GM20431 (cell line): Measurements from ENCODE around the gene RAD51B.

Experiments
- in situ Hi-C: fragments of 300-500 bp; cut with MseI, MboI; formaldehyde crosslinking; loops from one replicate; pipeline ENCODE4 v1.15.0; 2020; ENCODE audit warnings: low sequenced_read_pairs; ENCODE audit not compliant: unreplicated experiment

Gene RAD51B

DNA sequence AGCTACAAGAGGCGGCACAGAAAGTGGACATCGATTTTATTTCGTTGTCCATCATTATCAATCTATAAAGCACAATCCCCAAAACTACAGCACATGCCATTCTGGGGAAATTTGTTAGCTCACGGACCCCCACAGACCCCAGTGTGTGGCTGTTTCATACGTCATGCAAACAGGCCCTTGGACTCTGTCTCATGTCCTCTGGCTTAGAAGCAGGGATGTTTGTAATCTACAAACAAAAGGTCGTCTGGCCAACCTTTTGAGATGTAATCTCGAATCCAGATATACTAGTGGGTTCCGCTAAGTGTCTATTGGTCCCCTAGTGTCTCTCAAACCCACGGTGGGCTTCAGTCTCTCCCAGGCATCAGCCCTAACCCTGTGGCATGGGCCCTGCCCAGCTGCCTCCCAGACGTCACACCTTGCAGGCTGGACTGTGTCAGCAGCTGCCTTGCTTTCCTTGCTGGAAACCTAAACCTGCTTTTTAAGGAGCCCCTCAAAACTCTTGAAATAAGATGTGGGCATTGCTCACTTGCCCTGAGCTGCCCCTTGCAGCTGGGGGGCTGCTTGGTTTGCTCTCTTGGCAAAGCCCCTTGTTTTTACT, 752.4 kb downstream of the RAD51B start:
- in situ Hi-C loops = no loop called here

DNA sequence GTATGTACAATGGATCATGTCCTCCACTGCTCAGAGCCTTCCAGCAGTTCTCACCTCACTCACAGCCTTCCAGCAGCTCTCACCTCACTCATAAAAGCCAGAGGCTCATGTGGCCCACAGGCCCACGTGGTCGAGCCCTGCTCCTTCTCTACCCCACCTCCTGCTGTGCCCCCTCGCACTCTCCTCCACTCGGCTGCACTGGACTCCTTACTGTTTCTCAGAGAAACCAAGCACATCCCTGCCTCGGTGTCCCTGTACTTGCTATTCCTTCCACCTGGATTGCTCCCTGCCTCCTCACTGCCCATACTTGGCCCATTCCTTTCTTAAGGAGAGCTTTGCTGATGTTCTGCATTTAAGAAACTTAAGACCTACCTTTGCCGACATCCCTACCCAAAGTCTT, 753.5 kb downstream of the RAD51B start:
- in situ Hi-C loops = no loop called here

DNA sequence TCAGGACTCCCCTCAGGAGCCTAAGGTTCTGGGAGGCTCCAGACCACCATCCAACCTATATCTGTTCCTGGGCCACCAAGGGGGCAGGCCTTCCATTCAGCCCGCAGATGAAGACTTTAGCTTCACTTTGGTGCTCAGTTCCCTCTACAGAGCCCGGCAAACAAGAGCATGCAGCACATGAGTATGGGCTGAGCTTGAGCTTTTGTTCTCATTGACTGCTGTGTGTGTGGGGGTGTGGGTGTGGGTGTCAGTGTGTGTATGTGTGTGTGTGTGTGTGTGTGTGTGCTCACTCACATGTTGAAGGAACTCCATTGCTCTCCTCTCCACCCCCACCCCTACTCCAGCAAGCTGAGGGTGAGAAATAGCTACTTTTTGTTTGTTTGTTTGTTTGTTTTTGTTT, 754.1 kb downstream of the RAD51B start:
- in situ Hi-C loops = no loop called here

GRCh38 chr14:68574461-68574860, 754.9 kb downstream of the RAD51B start:
- in situ Hi-C loops = no loop called here

- in situ Hi-C loops = no loop called here
Measured at GRCh38 chr14:68574906-68575305, 755.3 kb downstream of the RAD51B start.

GRCh38 chr14:68575426-68575825, 755.8 kb downstream of the RAD51B start:
- in situ Hi-C loops = no loop called here

GRCh38 chr14:68576031-68576430, 756.5 kb downstream of the RAD51B start:
- in situ Hi-C loops = no loop called here

DNA sequence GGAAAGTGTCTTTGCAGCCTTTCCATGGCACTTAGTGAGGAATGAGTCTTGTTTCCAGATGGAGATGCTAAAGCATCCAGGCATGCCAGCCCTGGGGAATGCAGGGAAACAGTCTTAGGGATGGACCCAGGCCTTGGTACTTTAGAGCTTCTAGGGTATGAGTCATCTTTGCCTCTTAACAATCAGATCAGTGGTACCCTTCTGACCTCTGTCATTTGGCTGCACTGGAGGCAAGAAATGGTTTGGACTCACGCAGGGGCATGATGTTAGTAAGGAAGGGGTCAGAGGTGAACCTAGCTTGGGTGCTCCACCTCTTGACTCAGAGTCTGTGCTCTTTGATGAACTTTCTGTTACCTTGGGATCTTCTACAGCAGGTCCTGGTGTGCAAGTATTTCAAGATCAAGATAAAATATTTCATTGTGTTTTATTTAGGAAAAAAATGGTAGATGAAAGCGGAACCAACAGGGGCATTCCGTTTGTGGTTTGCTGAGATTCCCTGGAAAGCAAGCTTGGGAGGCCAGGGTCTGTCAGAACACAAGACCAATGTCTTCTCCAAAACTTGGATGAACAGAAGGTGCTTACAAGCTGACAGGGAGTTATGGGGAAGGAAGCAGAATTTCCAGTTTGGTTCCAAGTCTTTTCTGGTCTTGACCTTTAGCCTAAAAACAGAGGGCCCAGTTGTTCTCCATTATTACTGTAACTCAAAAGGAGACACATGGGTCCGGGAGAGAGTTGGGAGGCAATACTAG, 757.1 kb downstream of the RAD51B start:
- in situ Hi-C loops = no loop called here

GRCh38 chr14:68577802-68578541, 758.4 kb downstream of the RAD51B start:
- in situ Hi-C loops = no loop called here

GRCh38 chr14:68578597-68578996, 759.0 kb downstream of the RAD51B start:
- in situ Hi-C loops = no loop called here

DNA sequence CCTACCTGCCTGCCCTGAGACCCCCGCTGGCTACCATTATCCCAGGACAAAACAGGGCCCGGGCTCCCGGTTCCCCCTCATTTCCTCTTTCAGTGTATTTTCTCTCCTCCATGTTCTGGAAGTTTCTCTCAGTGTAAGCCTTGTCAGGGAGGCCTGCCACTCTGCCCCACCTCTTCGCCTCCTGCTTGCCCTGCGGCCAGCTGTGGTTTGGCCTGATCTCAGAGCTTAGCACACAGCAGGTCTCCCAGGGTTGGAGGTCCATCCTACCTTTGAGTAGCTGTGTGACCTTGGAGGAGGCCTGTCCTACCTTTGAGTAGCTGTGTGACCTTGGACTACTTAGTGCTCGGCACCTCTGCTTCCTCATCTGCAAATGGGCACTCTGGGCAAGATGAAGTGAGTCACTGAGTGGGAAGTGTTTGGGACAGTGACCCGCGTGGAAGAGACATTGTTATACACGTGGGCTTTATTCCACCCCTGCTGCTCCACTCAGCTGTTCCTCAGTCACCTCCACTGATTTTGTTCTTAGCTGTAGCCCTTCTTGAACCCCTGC, 760.6 kb downstream of the RAD51B start:
- in situ Hi-C loops = no loop called here

GRCh38 chr14:68580671-68581070, 761.1 kb downstream of the RAD51B start:
- in situ Hi-C loops = no loop called here

DNA sequence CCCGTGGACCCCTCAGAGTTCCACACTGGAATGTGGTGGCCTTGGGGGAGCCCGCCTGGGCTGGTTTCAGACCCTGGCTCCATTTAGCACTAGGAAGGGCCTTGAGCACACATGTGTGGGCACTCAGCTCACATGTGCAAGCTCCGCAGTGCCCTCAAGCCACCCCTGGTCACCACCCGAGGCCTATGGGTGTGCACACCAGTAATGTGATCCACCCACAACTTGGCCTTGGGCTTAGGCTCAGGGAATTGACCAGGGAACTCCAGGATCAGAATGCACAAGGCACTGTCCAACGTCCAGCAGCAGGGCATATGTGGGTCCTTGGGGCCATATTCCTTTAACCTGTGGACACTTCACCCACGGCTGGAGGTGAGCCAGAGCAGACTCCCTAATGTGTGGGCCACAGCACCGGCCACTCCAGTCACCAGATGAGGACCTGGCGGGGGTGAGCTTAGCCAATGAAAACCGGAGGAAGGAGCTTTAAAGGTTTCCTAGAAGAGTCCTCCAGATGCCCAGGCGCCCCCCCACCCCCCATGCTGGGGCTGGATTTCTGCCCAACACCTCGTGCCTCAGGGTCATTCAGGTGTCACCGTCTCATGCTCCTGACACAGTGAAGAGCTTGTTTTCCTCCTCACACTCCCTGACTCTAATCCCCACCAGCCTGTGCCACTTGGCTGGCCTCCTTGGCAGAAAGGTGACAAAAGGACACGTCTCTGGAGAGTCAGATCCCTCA, 764.1 kb downstream of the RAD51B start:
- in situ Hi-C loops = no loop called here

DNA sequence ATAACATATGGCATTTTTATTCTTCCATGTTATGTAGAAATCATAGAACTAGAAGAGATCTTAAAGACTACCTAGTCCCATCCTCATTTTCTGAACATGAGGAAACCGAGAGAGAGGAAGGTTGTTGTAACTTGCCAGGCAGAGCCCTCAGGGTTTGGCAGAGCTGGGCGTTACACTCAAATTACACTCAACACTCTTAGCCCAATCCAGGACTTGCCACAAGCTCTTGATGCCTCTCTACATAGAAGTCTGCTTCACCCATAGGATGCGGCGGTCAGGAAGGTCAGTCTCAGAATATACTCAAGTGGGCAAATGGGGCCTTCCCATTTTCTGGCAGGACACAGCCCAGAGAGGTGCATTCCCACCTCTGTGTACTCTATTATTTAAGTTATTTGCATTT, 765.2 kb downstream of the RAD51B start:
- in situ Hi-C loops = no loop called here

DNA sequence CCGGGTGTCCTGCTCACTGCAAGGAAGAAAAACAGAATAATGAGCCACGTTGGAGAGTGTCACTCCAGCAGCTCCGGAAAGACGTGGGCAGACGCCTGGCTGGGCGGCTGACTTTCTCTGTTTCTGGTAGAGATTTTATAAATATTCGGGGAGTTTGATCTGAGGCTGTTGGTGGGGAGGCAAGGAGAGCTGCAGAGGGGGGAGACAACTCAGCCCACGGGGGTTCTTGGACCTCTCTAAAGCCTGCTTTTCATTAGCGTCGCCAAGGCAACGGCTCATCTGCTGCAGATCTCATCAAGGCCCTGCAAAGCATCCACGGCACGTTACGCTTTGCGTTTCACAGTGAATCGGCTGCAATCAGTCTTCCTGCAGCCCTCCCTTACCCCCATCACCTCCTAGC, 766.1 kb downstream of the RAD51B start:
- in situ Hi-C loops = no loop called here

DNA sequence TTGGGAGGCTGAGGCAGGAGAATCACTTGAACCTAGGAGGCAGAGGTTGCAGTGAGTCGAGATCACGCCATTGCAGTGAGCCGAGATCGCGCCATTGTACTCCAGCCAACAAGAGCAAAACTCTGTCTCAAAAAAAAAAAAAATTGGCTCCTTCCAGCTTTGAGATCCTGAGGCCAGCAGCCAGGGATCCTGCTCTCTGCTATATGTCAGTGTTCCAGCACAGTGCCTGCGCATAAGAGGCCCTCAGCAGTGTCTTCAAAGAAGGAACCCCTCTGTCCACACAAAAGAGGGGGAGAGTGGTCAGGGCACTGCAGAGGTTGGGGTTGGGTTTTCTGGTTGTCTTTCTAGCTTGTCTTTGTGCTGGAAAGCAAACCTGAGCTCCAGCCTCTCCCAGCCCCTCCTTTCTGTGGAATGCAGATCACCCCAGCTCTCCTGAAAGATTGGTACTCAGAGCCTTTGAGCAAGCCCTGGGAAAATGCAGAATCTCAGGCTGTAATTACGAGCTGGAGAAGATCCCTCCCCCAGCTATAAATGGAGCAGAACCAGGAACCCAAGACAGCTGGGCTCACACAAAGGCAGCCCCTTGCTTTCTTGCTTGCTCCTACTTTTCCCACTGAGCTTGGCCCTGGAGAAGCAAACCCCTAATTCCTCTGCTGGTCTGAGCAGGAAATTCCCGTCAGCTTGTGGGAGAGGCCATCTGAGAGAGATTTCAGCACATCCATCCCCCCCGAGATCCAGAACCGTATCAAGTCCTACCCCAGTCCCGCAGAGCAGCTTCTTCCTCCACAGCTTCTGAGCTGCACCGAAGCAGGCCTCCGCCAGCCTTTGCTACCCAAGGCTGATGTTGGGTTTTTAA, 767.5 kb downstream of the RAD51B start:
- in situ Hi-C loops = no loop called here

DNA sequence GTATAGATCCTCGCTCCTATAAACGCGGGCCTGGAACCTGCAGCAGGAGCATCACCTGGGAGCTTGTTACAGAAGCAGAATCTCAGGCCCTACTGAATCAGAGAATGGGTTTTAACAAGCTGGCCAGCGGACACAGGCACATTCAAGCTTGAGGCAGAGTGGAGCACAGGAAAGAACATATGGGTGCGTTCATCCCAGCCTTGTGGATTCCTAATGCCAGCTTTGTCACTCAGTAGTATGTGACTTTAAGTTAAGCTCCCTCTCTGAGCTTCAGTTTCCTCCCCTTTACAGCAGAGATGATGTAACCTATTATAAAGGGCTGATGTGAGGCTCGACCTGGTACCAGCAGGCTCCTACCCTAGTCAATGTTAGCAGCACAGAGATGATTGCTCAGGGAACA, 768.4 kb downstream of the RAD51B start:
- in situ Hi-C loops = no loop called here

GRCh38 chr14:68589447-68590200, 770.0 kb downstream of the RAD51B start:
- in situ Hi-C loops = no loop called here

- in situ Hi-C loops = no loop called here
Measured at GRCh38 chr14:68590201-68590522, 770.6 kb downstream of the RAD51B start.
